Sigmoid colon (tissue), 4 donors: ENCODE measurements around the gene TFCP2L1.

Experiments used
- POLR2A ChIP-seq, 2 donors: fragments of 450-650 bp; IDR thresholded peaks; one replicate each; pipeline ENCODE4 v1.6.1; 2016; ENCODE audit warnings: antibody characterized with exemption in 2 of 2, mild to moderate bottlenecking in 2 of 2, moderate library complexity in 2 of 2
- POLR2AphosphoS5 ChIP-seq, 4 donors: sonication (generic); formaldehyde crosslinking; IDR thresholded peaks; one replicate each; pipeline ENCODE4 v1.6.1; 2017; ENCODE audit warnings: antibody characterized with exemption in 4 of 4
- TF ChIP-seq, protein P1 (sequence below), 4 experiments: fragments of 450-650 bp in 3 of 4; fragments of 200-600 bp in 1 of 4; IDR thresholded peaks; one replicate each; pipeline ENCODE4 v1.5.1; 2016 to 2019; ENCODE audit warnings: antibody characterized with exemption in 4 of 4, mild to moderate bottlenecking in 3 of 4, moderate library complexity in 2 of 4

- TF ChIP-seq, protein P1, sequence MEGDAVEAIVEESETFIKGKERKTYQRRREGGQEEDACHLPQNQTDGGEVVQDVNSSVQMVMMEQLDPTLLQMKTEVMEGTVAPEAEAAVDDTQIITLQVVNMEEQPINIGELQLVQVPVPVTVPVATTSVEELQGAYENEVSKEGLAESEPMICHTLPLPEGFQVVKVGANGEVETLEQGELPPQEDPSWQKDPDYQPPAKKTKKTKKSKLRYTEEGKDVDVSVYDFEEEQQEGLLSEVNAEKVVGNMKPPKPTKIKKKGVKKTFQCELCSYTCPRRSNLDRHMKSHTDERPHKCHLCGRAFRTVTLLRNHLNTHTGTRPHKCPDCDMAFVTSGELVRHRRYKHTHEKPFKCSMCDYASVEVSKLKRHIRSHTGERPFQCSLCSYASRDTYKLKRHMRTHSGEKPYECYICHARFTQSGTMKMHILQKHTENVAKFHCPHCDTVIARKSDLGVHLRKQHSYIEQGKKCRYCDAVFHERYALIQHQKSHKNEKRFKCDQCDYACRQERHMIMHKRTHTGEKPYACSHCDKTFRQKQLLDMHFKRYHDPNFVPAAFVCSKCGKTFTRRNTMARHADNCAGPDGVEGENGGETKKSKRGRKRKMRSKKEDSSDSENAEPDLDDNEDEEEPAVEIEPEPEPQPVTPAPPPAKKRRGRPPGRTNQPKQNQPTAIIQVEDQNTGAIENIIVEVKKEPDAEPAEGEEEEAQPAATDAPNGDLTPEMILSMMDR (IDR thresholded peaks at IDR 0.05), result no peak
- no peak for TF ChIP-seq POLR2A (IDR thresholded peaks at IDR 0.05)
- no peak for TF ChIP-seq POLR2AphosphoS5 (IDR thresholded peaks at IDR 0.05)
These were observed 109.7 kb downstream of the TFCP2L1 start for GRCh38 chr2:121175326-121175725.
